ENCODE measurements around the gene CAV1. TPM values are rescaled to one million over a fixed set of nuclear protein-coding genes. Genes with fewer than 3 reads are reported as not detected.

CAV1 gene
- total and polyA plus RNA-seq, 2 experiments from 2014 or later: 1,092 to 1,736 TPM

DNA sequence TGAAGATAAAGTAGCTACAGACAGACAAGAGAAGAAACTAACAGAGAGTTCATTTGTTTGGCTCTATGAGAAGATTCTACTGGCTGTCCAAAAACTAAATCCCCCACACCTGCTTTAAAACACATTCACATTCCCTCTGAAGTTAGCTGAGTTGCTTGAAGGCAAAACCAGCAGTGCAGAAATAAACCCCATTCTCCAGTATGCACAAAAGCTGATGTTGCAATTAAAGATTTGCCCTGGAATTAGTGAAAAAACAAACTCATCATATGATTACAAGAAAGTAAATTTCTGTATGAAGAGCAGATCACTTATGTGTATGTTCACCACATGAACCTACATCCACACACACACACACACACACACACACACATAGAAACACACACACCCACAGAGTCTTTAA lies 9.3 kb upstream of the CAV1 start:
- in situ Hi-C loops (cut with MboI): no loop called here
- Histone ChIP-seq H3K4me1 (ENCODE audit: insufficient read depth) (peaks cover 16% of the 10 kb centered on the region), H3K36me3 (ENCODE audit: low read depth) (no peaks in the 10 kb centered on the region), H3K79me2 (ENCODE audit: insufficient read depth) (no peaks in the 10 kb centered on the region), H3K4me3 (no peak overlapping the region), H3F3A (ENCODE audit: insufficient read depth) (peaks cover 24% of the 10 kb centered on the region), H3K9me2 (ENCODE audit: insufficient read depth) (no peaks in the 10 kb centered on the region), H2AFZ (no peak overlapping the region), H3K4me2 (ENCODE audit: unreplicated experiment) (no peak overlapping the region), H3K27me3 (replicated peaks; ENCODE audit: insufficient read depth) (no peaks in the 10 kb centered on the region), H4K20me1 (ENCODE audit: insufficient read depth) (no peaks in the 10 kb centered on the region), H3K9ac (no peak overlapping the region), H3K27ac (no peak overlapping the region), H3K9me3 (ENCODE audit: low read depth) (no peaks in the 10 kb centered on the region)
- TF ChIP-seq EZH2phosphoT487 (IDR thresholded peaks at IDR 0.05; ENCODE audit: insufficient read depth, low read depth) (no peak), EZH2 (IDR thresholded peaks at IDR 0.05; ENCODE audit: insufficient read depth, poor library complexity, severe bottlenecking) (no peak)
- no peak for DNase-seq

GRCh38 chr7:116516324-116516723 lies 8.5 kb upstream of the CAV1 start:
- Histone ChIP-seq H3K27me3 (replicated peaks; ENCODE audit: insufficient read depth) (no peaks in the 10 kb centered on the region), H3K27ac (no peak overlapping the region), H2AFZ (no peak overlapping the region), H3K9me3 (ENCODE audit: low read depth) (no peaks in the 10 kb centered on the region), H3K4me2 (ENCODE audit: unreplicated experiment) (no peak overlapping the region), H3K79me2 (ENCODE audit: insufficient read depth) (no peaks in the 10 kb centered on the region), H3F3A (ENCODE audit: insufficient read depth) (peaks cover 16% of the 10 kb centered on the region), H3K9ac (no peak overlapping the region), H3K4me3 (no peak overlapping the region), H3K36me3 (ENCODE audit: low read depth) (no peaks in the 10 kb centered on the region), H4K20me1 (ENCODE audit: insufficient read depth) (no peaks in the 10 kb centered on the region), H3K4me1 (ENCODE audit: insufficient read depth) (peaks cover 12% of the 10 kb centered on the region), H3K9me2 (ENCODE audit: insufficient read depth) (no peaks in the 10 kb centered on the region)
- DNase-seq: no peak
- in situ Hi-C loops (cut with MboI): no loop called here
- TF ChIP-seq EZH2phosphoT487 (IDR thresholded peaks at IDR 0.05; ENCODE audit: insufficient read depth, low read depth) (no peak), EZH2 (IDR thresholded peaks at IDR 0.05; ENCODE audit: insufficient read depth, poor library complexity, severe bottlenecking) (no peak)

GRCh38 chr7:116517626-116518025 lies 7.2 kb upstream of the CAV1 start:
- Histone ChIP-seq H3K36me3 (ENCODE audit: low read depth) (no peaks in the 10 kb centered on the region), H3K9ac (no peak overlapping the region), H3K27ac (no peak overlapping the region), H3K79me2 (ENCODE audit: insufficient read depth) (no peaks in the 10 kb centered on the region), H2AFZ (peak overlapping the region; percentile 55), H3F3A (ENCODE audit: insufficient read depth) (peaks cover 18% of the 10 kb centered on the region), H3K9me3 (ENCODE audit: low read depth) (no peaks in the 10 kb centered on the region), H3K27me3 (replicated peaks; ENCODE audit: insufficient read depth) (no peaks in the 10 kb centered on the region), H3K4me1 (ENCODE audit: insufficient read depth) (peaks cover 10% of the 10 kb centered on the region), H3K4me2 (ENCODE audit: unreplicated experiment) (no peak overlapping the region), H4K20me1 (ENCODE audit: insufficient read depth) (no peaks in the 10 kb centered on the region), H3K4me3 (no peak overlapping the region), H3K9me2 (ENCODE audit: insufficient read depth) (no peaks in the 10 kb centered on the region)
- 61 to 88% methylated on average over 1 of the region's 1 CpG for WGBS, 2 experiments (ENCODE audit: low coverage in 1 of 2, low lambda C conversion rate in 2 of 2, missing lambda C conversion rate in 2 of 2)
- DNase-seq: no peak
- in situ Hi-C loops (cut with MboI): no loop called here
- TF ChIP-seq EZH2phosphoT487 (IDR thresholded peaks at IDR 0.05; ENCODE audit: insufficient read depth, low read depth): no peak
- TF ChIP-seq EZH2 (IDR thresholded peaks at IDR 0.05; ENCODE audit: insufficient read depth, poor library complexity, severe bottlenecking): no peak

- Histone ChIP-seq H3K9ac (no peak overlapping the region), H3K27me3 (replicated peaks; ENCODE audit: insufficient read depth) (no peaks in the 10 kb centered on the region), H3K27ac (no peak overlapping the region), H3K9me3 (ENCODE audit: low read depth) (no peaks in the 10 kb centered on the region), H2AFZ (no peak overlapping the region), H3F3A (ENCODE audit: insufficient read depth) (peaks cover 28% of the 10 kb centered on the region), H3K4me3 (no peak overlapping the region), H3K4me2 (ENCODE audit: unreplicated experiment) (no peak overlapping the region), H3K79me2 (ENCODE audit: insufficient read depth) (no peaks in the 10 kb centered on the region), H3K4me1 (ENCODE audit: insufficient read depth) (peaks cover 23% of the 10 kb centered on the region), H4K20me1 (ENCODE audit: insufficient read depth) (no peaks in the 10 kb centered on the region), H3K9me2 (ENCODE audit: insufficient read depth) (no peaks in the 10 kb centered on the region), H3K36me3 (ENCODE audit: low read depth) (no peaks in the 10 kb centered on the region)
- no peak for DNase-seq
- in situ Hi-C loops (cut with MboI): no loop called here
- TF ChIP-seq EZH2phosphoT487 (IDR thresholded peaks at IDR 0.05; ENCODE audit: insufficient read depth, low read depth): no peak
- TF ChIP-seq EZH2 (IDR thresholded peaks at IDR 0.05; ENCODE audit: insufficient read depth, poor library complexity, severe bottlenecking): no peak
These were observed 5.9 kb upstream of the CAV1 start for GRCh38 chr7:116518961-116519360.

DNA sequence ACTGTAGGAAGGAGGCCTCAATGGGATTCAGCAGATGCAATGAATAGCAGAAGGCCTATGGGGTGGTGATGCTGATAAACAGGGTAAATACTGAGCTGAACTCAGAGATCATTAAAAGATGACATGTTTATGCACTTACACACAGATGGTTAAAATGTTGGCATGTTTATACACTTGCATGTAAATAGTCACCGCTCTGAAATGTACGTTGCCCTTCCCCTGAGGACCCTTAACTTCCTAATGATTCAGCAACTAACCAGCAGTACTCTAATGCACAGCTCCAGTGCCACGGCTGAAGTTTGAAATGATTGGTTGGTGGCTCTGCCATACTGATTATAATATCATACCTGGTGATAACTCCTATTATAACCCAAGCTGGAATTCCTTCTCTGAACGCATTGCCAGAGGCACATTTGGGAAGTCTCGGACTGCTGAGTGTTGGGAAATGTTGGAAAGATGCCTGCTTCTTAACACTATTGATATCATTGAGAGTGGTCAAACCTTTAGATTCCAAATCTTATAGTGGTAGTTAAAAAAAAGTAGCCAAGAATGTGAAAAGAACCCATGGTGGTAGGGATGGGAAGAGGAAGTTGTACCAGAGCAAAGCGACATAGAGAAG lies 3.7 kb upstream of the CAV1 start:
- Histone ChIP-seq H3K9me3 (ENCODE audit: low read depth) (no peaks in the 10 kb centered on the region), H3K9ac (no peak overlapping the region), H3K9me2 (ENCODE audit: insufficient read depth) (no peaks in the 10 kb centered on the region), H3K27ac (no peak overlapping the region), H3K4me2 (ENCODE audit: unreplicated experiment) (no peak overlapping the region), H3K36me3 (ENCODE audit: low read depth) (no peaks in the 10 kb centered on the region), H3K4me3 (no peak overlapping the region), H3F3A (ENCODE audit: insufficient read depth) (peaks cover 31% of the 10 kb centered on the region), H3K4me1 (ENCODE audit: insufficient read depth) (peaks cover 26% of the 10 kb centered on the region), H4K20me1 (ENCODE audit: insufficient read depth) (no peaks in the 10 kb centered on the region), H2AFZ (no peak overlapping the region), H3K27me3 (replicated peaks; ENCODE audit: insufficient read depth) (no peaks in the 10 kb centered on the region), H3K79me2 (ENCODE audit: insufficient read depth) (peaks cover 10% of the 10 kb centered on the region)
- 75 to 77% methylated on average over 6 of the region's 6 CpGs for WGBS, 2 experiments (ENCODE audit: low coverage in 1 of 2, low lambda C conversion rate in 2 of 2, missing lambda C conversion rate in 2 of 2)
- TF ChIP-seq EZH2 (IDR thresholded peaks at IDR 0.05; ENCODE audit: insufficient read depth, poor library complexity, severe bottlenecking) (no peak), EZH2phosphoT487 (IDR thresholded peaks at IDR 0.05; ENCODE audit: insufficient read depth, low read depth) (no peak)
- DNase-seq: peak; percentile 37
- in situ Hi-C loops (cut with MboI): loop anchor here (10.0 kb wide), 1 partner anchor 256 kb away; no protein-coding TSS in a partner anchor
